HEK293T (cell line): ENCODE results near the gene PSD2.

Experiments used
- CTCF ChIA-PET: fragments of 350-600 bp; formaldehyde crosslinking; extraction: SDS; loops from one replicate; lab custom pipeline; 2021; ENCODE audit warnings: antibody characterized with exemption, inconsistent platforms; lab: Yijun Ruan, JAX
- POLR2A ChIA-PET: fragments of 350-600 bp; formaldehyde crosslinking; extraction: SDS; loops from one replicate; lab custom pipeline; 2020; ENCODE audit warnings: antibody characterized with exemption, inconsistent platforms; lab: Yijun Ruan, JAX
- DNase-seq: peaks from one replicate; pipeline ENCODE4 v3.0.0; 2012; ENCODE audit warnings: mixed read lengths; ENCODE audit errors: extremely low spot score
- ARNT ChIP-seq: fragments of 450-650 bp; IDR thresholded peaks from 2 replicates; pipeline ENCODE4 v1.6.1; 2017; ENCODE audit warnings: mild to moderate bottlenecking
- BHLHE40 ChIP-seq: fragments of 450-650 bp; IDR thresholded peaks from 2 replicates; pipeline ENCODE4 v1.6.1; 2016; ENCODE audit warnings: mild to moderate bottlenecking, moderate library complexity, borderline replicate concordance
- CTBP1 ChIP-seq: fragments of 450-650 bp; IDR thresholded peaks from 2 replicates; pipeline ENCODE4 v1.6.1; 2016; ENCODE audit warnings: borderline replicate concordance
- ELF4 ChIP-seq: fragments of 450-650 bp; IDR thresholded peaks from 2 replicates; pipeline ENCODE4 v1.6.1; 2017; ENCODE audit warnings: antibody characterized with exemption
- FOXA1 ChIP-seq: fragments of 450-650 bp; IDR thresholded peaks from 2 replicates; pipeline ENCODE4 v1.6.1; 2016; ENCODE audit warnings: mild to moderate bottlenecking
- FOXK2 ChIP-seq: fragments of 450-650 bp; IDR thresholded peaks from 2 replicates; pipeline ENCODE4 v1.6.1; 2016; ENCODE audit warnings: mild to moderate bottlenecking
- FOXM1 ChIP-seq: fragments of 450-650 bp; IDR thresholded peaks from 2 replicates; pipeline ENCODE4 v1.6.1; 2017; ENCODE audit warnings: mild to moderate bottlenecking, borderline replicate concordance
- HDGF ChIP-seq: fragments of 450-650 bp; IDR thresholded peaks from 2 replicates; pipeline ENCODE4 v1.6.1; 2017; ENCODE audit warnings: antibody characterized with exemption, borderline replicate concordance
- L3MBTL2 ChIP-seq: fragments of 450-650 bp; conservative IDR thresholded peaks from 2 replicates; pipeline ENCODE4 v1.6.1; 2016; ENCODE audit warnings: mild to moderate bottlenecking
- LEF1 ChIP-seq: fragments of 450-650 bp; IDR thresholded peaks from 2 replicates; pipeline ENCODE4 v1.6.1; 2017; ENCODE audit warnings: mild to moderate bottlenecking, borderline replicate concordance
- NFRKB ChIP-seq: fragments of 450-650 bp; IDR thresholded peaks from 2 replicates; pipeline ENCODE4 v1.6.1; 2016; ENCODE audit warnings: mild to moderate bottlenecking, moderate library complexity
- SP1 ChIP-seq: fragments of 450-650 bp; IDR thresholded peaks from 2 replicates; pipeline ENCODE4 v1.6.1; 2017
- SUZ12 ChIP-seq: fragments of 450-650 bp; IDR thresholded peaks from 2 replicates; pipeline ENCODE4 v1.6.1; 2016; ENCODE audit warnings: mild to moderate bottlenecking
- TARDBP ChIP-seq: fragments of 450-650 bp; IDR thresholded peaks from 2 replicates; pipeline ENCODE4 v1.6.1; 2016
- ZNF384 ChIP-seq: fragments of 450-650 bp; IDR thresholded peaks from 2 replicates; pipeline ENCODE4 v1.6.1; 2016
- TF ChIP-seq, protein P1 (sequence below): fragments of 450-650 bp; IDR thresholded peaks from 2 replicates; pipeline ENCODE4 v1.6.1; 2016

The PSD2 gene

DNA sequence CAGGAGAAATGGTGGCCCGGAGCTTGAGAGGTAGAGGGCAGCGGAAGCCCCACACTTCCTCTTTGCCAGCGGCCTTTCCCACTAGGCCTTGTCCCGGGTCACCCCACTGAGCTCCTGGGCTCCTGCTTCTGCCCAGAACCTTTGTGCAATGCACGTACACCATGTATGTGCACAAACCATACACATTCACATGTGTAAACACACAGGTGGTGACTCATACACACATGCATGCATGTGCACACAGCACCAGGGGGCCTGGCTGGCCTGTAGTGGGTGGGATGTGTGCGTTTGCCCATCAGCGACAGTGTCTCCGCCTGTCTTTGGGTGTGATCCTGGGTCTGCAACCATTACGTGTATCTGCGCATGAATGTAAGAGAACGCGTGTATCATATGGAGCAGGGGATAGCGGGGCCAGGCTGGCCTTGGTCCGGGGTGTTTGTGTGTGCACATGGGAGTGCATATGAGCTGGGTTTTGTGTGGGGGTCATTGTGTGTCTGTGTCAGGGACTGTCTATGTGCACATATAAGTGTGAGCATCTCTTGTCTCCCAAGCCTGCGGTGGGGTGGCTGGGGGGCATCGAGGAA is 43.7 kb downstream of the PSD2 start:
- TF ChIP-seq SUZ12 (no peak), NFRKB (no peak), FOXA1 (no peak), ZNF384 (no peak), FOXM1 (no peak), HDGF (no peak), CTBP1 (no peak), BHLHE40 (no peak), ARNT (no peak), TARDBP (no peak), LEF1 (no peak), SP1 (no peak), ELF4 (no peak), L3MBTL2 (no peak)
- CTCF ChIA-PET, result interaction anchor here (0.6 to 1.0 kb wide), 2 partner anchors 48 to 64 kb away, joined by 4 to 5 read pairs; no protein-coding TSS in a partner anchor
- DNase-seq, result no peak
- POLR2A ChIA-PET, result no interaction called here

DNA sequence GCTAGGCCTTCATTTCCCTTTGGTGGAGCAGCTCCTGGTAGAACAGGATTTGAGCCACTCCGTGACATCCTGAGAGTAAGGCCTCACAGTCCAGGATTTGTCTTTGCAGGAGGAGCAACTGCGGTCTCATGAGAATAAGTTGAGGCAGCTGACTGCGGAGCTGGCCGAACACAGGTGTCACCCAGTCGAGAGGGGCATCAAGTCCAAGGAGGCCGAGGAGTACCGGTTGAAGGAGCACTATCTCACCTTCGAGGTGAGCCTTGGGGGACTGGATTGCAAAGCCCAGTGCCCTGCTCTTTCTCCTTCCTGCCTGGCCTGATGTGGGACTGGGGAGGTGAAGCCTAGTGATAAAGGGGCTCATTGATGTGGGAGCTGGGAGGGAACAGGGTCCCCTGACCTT is 44.3 kb downstream of the PSD2 start:
- DNase-seq, result no peak
- POLR2A ChIA-PET, result no interaction called here
- CTCF ChIA-PET, result interaction anchor here (1.0 kb wide), 1 partner anchor 65 kb away, joined by 4 read pairs; no protein-coding TSS in a partner anchor
- no peak for TF ChIP-seq ZNF384
- TF ChIP-seq FOXM1, result no peak
- TF ChIP-seq FOXK2, result no peak
- no peak for TF ChIP-seq CTBP1
- TF ChIP-seq HDGF, result no peak
- TF ChIP-seq LEF1, result no peak
- no peak for TF ChIP-seq ELF4
- TF ChIP-seq NFRKB, result no peak
- no peak for TF ChIP-seq SP1
- TF ChIP-seq L3MBTL2, result no peak
- TF ChIP-seq SUZ12, result no peak
- TF ChIP-seq ARNT, result no peak
- no peak for TF ChIP-seq FOXA1
- TF ChIP-seq BHLHE40, result no peak

GRCh38 chr5:139841549-139841948 is 45.9 kb downstream of the PSD2 start:
- DNase-seq, result no peak
- POLR2A ChIA-PET, result no interaction called here
- CTCF ChIA-PET, result no interaction called here
- TF ChIP-seq FOXK2, result no peak
- TF ChIP-seq BHLHE40, result no peak
- no peak for TF ChIP-seq CTBP1
- no peak for TF ChIP-seq NFRKB
- no peak for TF ChIP-seq HDGF
- TF ChIP-seq ZNF384, result no peak
- no peak for TF ChIP-seq TARDBP
- TF ChIP-seq, protein P1, sequence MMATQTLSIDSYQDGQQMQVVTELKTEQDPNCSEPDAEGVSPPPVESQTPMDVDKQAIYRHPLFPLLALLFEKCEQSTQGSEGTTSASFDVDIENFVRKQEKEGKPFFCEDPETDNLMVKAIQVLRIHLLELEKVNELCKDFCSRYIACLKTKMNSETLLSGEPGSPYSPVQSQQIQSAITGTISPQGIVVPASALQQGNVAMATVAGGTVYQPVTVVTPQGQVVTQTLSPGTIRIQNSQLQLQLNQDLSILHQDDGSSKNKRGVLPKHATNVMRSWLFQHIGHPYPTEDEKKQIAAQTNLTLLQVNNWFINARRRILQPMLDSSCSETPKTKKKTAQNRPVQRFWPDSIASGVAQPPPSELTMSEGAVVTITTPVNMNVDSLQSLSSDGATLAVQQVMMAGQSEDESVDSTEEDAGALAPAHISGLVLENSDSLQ, result no peak
- no peak for TF ChIP-seq FOXM1
- TF ChIP-seq ELF4, result no peak
- no peak for TF ChIP-seq SUZ12
- no peak for TF ChIP-seq FOXA1
- no peak for TF ChIP-seq ARNT
- TF ChIP-seq SP1, result no peak
- no peak for TF ChIP-seq LEF1
- no peak for TF ChIP-seq L3MBTL2

DNA sequence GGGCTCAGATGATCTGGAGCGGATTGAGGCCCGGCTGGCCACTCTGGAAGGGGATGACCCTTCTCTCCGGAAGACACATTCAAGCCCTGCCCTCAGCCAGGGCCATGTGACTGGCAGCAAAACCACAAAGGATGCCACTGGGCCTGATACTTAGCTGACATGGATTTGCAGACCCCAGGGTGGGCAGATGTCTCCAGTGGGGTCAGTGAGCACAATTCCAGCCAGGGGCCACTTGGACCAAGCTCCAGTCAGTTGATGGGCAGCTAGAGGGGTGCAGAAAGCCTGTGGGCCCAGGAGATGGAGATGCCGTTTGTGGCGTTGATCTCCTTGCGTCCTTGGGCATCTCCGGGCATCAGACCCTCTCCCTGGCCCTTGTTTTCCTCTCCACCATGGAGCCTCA is 46.7 kb downstream of the PSD2 start:
- TF ChIP-seq SUZ12, result no peak
- no peak for TF ChIP-seq FOXK2
- TF ChIP-seq ZNF384, result no peak
- TF ChIP-seq FOXM1, result no peak
- TF ChIP-seq LEF1, result no peak
- TF ChIP-seq NFRKB, result no peak
- no peak for TF ChIP-seq ARNT
- TF ChIP-seq CTBP1, result no peak
- no peak for TF ChIP-seq SP1
- TF ChIP-seq HDGF, result no peak
- TF ChIP-seq ELF4, result no peak
- TF ChIP-seq TARDBP, result no peak
- no peak for TF ChIP-seq L3MBTL2
- TF ChIP-seq, protein P1, result no peak
- CTCF ChIA-PET, result interaction anchor here (0.6 to 1.3 kb wide), 3 partner anchors 39 to 127 kb away, joined by 3 to 7 read pairs (median 5); no protein-coding TSS in a partner anchor
- POLR2A ChIA-PET, result no interaction called here
- no peak for DNase-seq

- POLR2A ChIA-PET, result no interaction called here
- TF ChIP-seq SUZ12 (no peak), ELF4 (no peak), NFRKB (no peak), BHLHE40 (no peak), TARDBP (no peak), FOXA1 (no peak), HDGF (no peak), ZNF384 (no peak), ARNT (no peak), FOXK2 (no peak), LEF1 (no peak), SP1 (no peak), L3MBTL2 (no peak)
- TF ChIP-seq, protein P1, result no peak
- CTCF ChIA-PET, result interaction anchor here (1.1 to 1.5 kb wide), 4 partner anchors 38 to 68 kb away, joined by 3 to 7 read pairs (median 4); no protein-coding TSS in a partner anchor
- no peak for DNase-seq
These were observed 48.4 kb downstream of the PSD2 start for GRCh38 chr5:139843991-139844390.
